GM15510 (cell line): ENCODE results near the gene ZDHHC11B.
"Not testable (repeated sequence)": the region's sequence is repeated elsewhere in the genome, so short reads cannot be mapped to it uniquely, and the experiment has no call there.

Source experiments
- POLR2A ChIP-seq: IDR thresholded peaks from 3 replicates; pipeline ENCODE4 v1.6.1; 2011; ENCODE audit warnings: borderline replicate concordance; ENCODE audit not compliant: insufficient read length; ENCODE audit errors: extremely low read depth

ZDHHC11B gene

GRCh38 chr5:756171-756570, 28.4 kb downstream of the ZDHHC11B start:
- no peak for TF ChIP-seq POLR2A

- TF ChIP-seq POLR2A: no peak
Measured at GRCh38 chr5:751496-751895, 33.0 kb downstream of the ZDHHC11B start.

GRCh38 chr5:749101-749670, 35.3 kb downstream of the ZDHHC11B start:
- TF ChIP-seq POLR2A: no peak

- TF ChIP-seq POLR2A: no peak
Measured at GRCh38 chr5:746258-746761, 38.2 kb downstream of the ZDHHC11B start.

GRCh38 chr5:717143-717542, 67.4 kb downstream of the ZDHHC11B start:
- TF ChIP-seq POLR2A: no peak

GRCh38 chr5:693271-694041, 91.1 kb downstream of the ZDHHC11B start, which contains the start of gene TPPP:
TPPP (minus strand) TSS chr5:693352; CDS start chr5:678060, 15,292 bp downstream.
- not testable (repeated sequence) for TF ChIP-seq POLR2A

GRCh38 chr5:691817-692528, 92.6 kb downstream of the ZDHHC11B start:
- TF ChIP-seq POLR2A: no peak

- TF ChIP-seq POLR2A: no peak
Measured at GRCh38 chr5:685262-686171, 99.0 kb downstream of the ZDHHC11B start.

- TF ChIP-seq POLR2A: no peak
Measured at GRCh38 chr5:684751-685216, 99.7 kb downstream of the ZDHHC11B start.

GRCh38 chr5:683551-684481, 100.7 kb downstream of the ZDHHC11B start:
- TF ChIP-seq POLR2A: no peak

GRCh38 chr5:677131-678101, 107.1 kb downstream of the ZDHHC11B start:
- TF ChIP-seq POLR2A: no peak

GRCh38 chr5:676699-677076, 107.8 kb downstream of the ZDHHC11B start:
- TF ChIP-seq POLR2A: no peak
